HUES6 (cell line): ENCODE measurements around the gene BRSK2.

Experiments
- H3K27ac ChIP-seq: 2 replicates; pipeline ENCODE4 v1.7.0; 2013; ENCODE audit warnings: low read depth, mild to moderate bottlenecking, low read length, inconsistent platforms
- H3K27me3 ChIP-seq: 2 replicates; pipeline ENCODE4 v1.6.1; 2013; ENCODE audit warnings: low read length; ENCODE audit not compliant: control insufficient read depth, insufficient read depth
- H3K36me3 ChIP-seq: 2 replicates; pipeline ENCODE4 v1.6.1; 2013; ENCODE audit warnings: low read length; ENCODE audit not compliant: control insufficient read depth, insufficient read depth
- H3K4me1 ChIP-seq: 2 replicates; pipeline ENCODE4 v1.6.1; 2013; ENCODE audit warnings: low read length; ENCODE audit not compliant: control insufficient read depth, insufficient read depth
- H3K4me3 ChIP-seq: 2 replicates; pipeline ENCODE4 v1.5.1; 2013; ENCODE audit warnings: low read depth, low read length
- H3K9ac ChIP-seq: one replicate; pipeline ENCODE4 v1.6.1; 2013; ENCODE audit warnings: mild to moderate bottlenecking, low read length
- H3K9me3 ChIP-seq: 2 replicates; pipeline ENCODE4 v1.6.1; 2013; ENCODE audit warnings: low read depth, low read length; ENCODE audit not compliant: control insufficient read depth, insufficient read depth

Gene BRSK2

DNA sequence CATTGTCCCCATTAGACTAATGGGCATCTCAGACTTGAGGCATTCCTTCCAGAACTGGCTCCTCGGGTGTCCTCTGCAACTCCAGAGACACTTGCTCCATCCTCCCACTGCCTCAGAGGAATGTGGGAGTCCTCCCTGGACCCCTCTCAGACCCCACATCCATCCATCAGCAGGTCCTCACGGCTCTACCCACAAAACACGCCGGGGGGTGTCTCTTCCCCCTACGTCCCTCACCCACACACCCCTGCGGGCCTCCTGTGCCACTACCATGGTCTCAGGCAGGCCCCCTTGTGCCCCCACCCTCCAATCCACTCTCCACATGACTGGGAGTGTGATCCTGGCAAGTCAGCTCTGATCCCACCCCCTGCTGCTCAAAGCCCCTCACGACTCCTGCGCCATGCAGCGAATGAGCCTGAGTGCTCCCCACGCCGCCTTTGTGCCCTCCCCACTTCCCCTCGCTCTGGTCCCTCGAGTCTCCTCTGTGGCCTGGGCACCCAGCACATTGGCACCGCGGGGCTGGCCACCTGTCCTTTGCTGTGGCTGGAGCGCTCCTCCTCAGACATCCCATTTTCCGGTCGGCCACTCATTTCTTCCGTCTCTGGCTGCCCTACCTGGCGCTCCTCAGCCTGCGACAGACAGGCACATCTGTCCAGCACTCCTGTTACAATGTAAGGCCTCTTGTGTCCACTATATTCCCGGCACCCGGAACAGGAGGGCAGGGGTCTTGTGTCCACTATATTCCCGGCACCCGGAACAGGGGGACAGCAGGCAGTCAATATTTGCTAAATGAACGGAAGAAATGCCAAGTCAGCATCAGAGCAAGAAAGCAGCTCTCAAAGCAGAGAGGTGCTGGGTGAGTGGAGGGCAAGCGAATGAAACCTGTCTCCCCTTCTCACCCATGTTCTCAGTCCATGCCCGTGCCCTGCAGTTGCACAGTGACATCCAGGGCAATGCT is 111.0 kb downstream of the BRSK2 start:
- Histone ChIP-seq H3K9ac (no peak overlapping the region), H3K27me3 (no peaks in the 10 kb centered on the region), H3K36me3 (no peaks in the 10 kb centered on the region), H3K9me3 (peaks cover 12% of the 10 kb centered on the region), H3K4me3 (no peak overlapping the region), H3K4me1 (peaks cover 6% of the 10 kb centered on the region; the same call in 1 of the 2 replicates), H3K27ac (no peak overlapping the region)

DNA sequence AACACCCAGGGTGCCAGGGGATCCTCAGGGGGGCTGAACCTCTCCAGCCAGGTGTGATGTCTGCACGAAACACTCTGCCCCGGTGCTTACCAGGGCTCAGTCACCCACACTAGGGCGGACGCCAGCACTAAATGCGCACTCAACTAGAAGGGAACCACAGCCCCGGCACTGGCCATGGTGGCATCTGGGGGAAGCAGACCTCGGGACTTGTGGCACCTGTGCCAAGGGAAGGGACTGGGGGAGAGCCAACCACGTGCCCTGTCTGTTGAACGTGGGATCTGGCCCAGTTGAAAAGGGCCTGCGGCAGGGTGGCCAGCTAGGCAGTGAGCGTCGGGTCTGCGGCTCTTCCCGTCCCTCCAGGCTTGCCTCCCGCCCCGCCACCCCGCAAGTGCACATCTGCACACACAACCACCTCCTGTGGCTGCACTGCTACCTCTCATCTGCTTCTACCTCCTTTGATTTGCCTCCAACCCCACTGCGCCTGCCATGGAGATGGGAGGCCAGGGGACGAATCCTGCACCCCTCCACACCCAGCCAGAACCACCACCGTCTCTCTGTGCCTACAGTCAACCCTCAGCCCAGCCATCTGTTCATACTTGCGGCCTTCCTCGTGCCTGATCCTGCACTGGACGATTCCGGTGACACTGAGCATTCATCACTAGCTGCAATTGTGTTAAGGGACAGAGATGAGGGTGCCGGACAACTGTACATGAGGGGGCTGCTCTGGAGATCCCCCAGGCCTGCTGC is 111.9 kb downstream of the BRSK2 start:
- Histone ChIP-seq H3K4me3 (no peak overlapping the region), H3K27me3 (no peaks in the 10 kb centered on the region), H3K9me3 (peaks cover 8% of the 10 kb centered on the region), H3K27ac (no peak overlapping the region), H3K9ac (no peak overlapping the region), H3K4me1 (peaks cover 6% of the 10 kb centered on the region; the same call in 1 of the 2 replicates), H3K36me3 (no peaks in the 10 kb centered on the region)

DNA sequence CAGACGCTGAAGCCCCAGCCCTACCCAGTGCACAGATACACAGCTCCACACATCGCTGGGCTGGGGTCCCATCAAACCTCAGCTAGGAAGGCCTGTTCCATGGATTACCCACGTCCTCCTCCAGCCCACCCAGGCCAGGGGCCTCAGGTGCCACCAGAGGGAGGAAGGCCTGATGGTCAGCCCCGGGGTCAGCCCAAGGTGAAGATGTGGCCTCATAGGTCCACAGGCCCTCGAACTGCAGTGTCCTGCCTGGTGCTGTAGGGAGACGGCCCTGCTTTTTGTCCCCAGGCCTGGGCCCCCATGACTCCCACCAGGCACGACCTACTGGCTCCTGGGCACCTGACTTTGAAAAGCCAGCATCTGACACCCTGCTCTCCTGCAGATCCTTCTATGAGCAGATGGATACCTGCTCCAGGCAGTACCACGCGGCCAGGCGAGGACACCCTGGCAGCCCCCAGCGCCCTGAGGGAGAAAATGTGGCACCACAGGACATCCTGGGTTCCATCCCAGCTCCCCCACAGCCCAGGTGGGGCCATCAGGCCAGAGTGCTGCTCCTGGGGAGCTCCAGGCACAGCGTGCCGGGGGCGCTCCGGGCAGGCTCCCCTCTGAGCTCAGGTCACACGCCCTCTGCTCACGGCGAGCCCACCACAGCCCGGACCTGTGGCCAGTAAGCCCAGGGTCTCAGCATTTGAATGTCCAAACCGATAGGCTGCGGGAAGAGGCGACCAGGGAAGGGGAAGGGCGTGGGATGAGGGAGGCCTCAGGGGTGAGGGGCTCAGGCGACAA is 112.6 kb downstream of the BRSK2 start:
- peak overlapping the region; percentile 6 for H3K9ac ChIP-seq

DNA sequence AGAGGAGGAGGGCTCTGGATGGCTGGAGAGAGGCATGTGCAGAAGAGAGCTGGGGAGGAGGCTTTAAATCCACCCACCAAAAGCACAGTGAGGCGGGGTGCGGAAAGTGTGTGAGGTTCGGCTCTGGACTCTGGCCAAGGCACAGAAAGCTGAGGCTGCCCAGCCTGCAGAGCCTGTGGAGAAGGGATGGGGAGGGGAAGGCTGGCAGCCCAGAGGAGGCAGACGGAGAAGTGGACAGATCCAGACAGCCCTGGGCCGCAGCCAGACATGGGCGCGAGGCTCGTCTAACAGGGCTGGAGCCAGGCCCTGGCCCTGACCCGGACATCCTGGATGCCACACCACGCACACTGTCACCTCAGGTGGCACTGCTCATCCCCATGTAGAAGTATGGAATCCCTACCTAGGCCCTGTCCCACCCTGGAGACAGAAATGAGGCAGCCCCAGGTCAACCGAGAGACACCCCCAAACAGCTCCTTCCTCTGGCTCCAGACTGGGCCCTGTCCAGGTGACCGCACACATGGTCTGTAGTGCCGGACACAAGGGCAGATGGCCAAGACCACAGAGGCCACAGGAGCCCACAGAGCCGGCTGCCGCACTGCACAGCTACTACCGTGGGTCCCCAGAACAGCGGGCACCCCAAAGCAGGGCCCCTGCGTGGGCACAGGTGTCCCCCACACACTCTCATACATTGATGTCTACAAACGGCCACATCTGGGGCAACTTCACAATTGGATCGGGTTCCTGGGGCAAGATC is 113.4 kb downstream of the BRSK2 start:
- Histone ChIP-seq H3K4me1 (peaks cover 12% of the 10 kb centered on the region), H3K9me3 (peaks cover 7% of the 10 kb centered on the region), H3K27ac (no peak overlapping the region), H3K9ac (peak overlapping the region; percentile 6), H3K27me3 (no peaks in the 10 kb centered on the region), H3K4me3 (no peak overlapping the region), H3K36me3 (no peaks in the 10 kb centered on the region)

More for the DNA sequence above, 112.6 kb downstream of the BRSK2 start:
- no peaks in the 10 kb centered on the region for H3K36me3 ChIP-seq
- peaks cover 7% of the 10 kb centered on the region for H3K9me3 ChIP-seq
- H3K4me1 ChIP-seq: peaks cover 8% of the 10 kb centered on the region
- no peak overlapping the region for H3K27ac ChIP-seq
- no peak overlapping the region for H3K4me3 ChIP-seq
- no peaks in the 10 kb centered on the region for H3K27me3 ChIP-seq

DNA sequence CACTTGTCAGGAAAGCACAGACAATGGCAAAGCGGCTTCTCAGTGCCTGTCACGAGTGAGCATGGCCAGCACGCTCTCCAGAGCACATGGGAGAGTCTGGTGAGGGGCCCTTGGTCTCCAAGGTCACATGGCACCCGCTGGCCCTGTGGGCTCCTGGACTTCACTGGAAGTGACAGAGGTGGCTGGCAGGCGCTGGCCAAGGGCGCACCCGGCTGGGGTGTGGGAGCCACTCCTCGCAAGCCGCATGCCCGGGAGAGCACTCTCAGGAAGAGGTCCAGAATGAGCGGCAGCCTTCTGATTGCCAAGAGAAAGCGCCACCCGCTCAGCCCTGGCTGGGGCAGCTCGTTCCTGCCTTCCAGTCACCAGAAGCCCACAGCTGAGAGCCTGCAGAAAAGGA is 114.0 kb downstream of the BRSK2 start:
- Histone ChIP-seq H3K4me1 (peaks cover 18% of the 10 kb centered on the region), H3K9me3 (peaks cover 7% of the 10 kb centered on the region), H3K27ac (no peak overlapping the region), H3K36me3 (no peaks in the 10 kb centered on the region), H3K9ac (no peak overlapping the region), H3K4me3 (no peak overlapping the region), H3K27me3 (no peaks in the 10 kb centered on the region)

DNA sequence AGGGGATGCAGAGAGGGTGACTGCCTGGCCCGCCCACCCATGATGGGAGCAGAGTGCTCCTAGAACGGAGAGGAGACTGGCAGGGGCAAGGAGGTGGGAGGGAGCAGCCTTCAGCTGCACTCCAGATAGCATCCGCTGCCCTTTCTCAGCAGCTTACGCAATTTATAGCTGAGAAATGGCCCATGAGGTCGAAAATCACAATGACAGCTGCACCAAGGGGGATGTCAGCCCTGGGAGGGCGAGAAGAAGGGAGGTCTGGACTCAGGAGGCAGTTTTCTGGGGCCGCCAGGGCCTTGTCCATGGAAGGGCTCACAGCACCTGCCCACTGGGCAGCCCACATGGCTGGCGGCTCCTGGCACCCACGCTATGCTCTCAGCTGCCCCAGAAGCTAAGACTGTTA is 114.4 kb downstream of the BRSK2 start:
- H3K9me3 ChIP-seq: peaks cover 6% of the 10 kb centered on the region
- no peaks in the 10 kb centered on the region for H3K36me3 ChIP-seq
- H3K27ac ChIP-seq: no peak overlapping the region
- H3K4me1 ChIP-seq: peaks cover 19% of the 10 kb centered on the region
- peak overlapping the region; percentile 22 for H3K9ac ChIP-seq
- no peaks in the 10 kb centered on the region for H3K27me3 ChIP-seq
- no peak overlapping the region for H3K4me3 ChIP-seq

DNA sequence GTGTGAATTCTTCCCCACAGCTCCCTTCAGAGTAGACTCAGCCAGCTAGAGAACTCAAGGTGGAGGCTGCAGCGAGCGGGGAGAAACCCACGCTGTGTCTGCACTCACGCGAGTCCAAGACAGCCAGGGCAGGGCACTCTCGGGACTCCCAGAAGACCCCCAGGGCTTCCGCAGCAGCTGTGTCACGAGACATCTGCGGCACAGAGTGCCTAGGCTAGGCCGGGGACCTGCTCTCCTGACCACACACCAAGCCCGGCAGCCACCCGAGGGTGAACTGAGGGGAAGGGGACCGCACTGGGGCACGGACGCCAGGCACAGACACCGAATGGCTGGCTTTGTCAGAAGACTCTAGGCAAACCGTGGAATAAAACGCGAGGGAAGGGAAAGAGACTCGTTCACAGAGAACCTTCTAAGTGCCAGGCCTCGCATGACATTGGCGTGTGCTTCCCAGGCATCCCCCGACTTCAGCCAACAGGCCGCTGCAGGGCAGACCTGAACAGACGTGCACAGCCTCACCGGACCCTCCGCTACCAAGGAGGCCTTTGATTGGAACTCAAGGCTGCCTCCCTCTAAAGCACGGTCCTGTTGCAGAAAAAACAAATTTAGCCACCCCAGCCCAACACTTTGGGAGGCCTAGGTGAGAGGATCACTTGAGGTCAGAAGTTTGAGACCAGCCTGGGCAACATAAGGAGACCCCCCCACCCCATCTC is 115.0 kb downstream of the BRSK2 start:
- H3K9me3 ChIP-seq: peaks cover under 1% of the 10 kb centered on the region; the same call in 1 of the 2 replicates
- H3K4me1 ChIP-seq: peaks cover 19% of the 10 kb centered on the region
- H3K4me3 ChIP-seq: no peak overlapping the region
- H3K27me3 ChIP-seq: no peaks in the 10 kb centered on the region
- no peak overlapping the region for H3K9ac ChIP-seq
- no peaks in the 10 kb centered on the region for H3K36me3 ChIP-seq
- H3K27ac ChIP-seq: no peak overlapping the region

DNA sequence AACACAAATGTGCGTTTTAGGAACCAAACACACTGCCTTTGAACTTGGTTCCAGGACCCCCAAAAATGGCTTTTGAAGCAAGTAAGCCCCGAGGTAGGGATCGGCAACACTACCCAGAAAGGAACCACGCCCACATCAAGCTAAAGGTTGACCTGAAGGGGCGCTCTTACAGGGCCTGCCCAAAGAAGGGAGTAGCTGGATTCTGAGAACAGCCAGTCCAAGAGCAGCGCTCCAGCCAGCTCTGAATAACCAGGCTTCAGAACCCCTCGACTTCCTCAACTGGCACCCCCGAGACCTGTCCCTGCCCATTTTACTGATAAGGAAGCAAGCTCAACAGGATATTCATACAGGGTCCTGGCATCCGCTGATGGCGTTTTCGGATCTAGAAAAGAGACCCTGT is 115.7 kb downstream of the BRSK2 start:
- Histone ChIP-seq H3K27ac (no peak overlapping the region), H3K36me3 (no peaks in the 10 kb centered on the region), H3K9ac (no peak overlapping the region), H3K9me3 (no peaks in the 10 kb centered on the region), H3K27me3 (no peaks in the 10 kb centered on the region), H3K4me1 (peaks cover 19% of the 10 kb centered on the region), H3K4me3 (no peak overlapping the region)

DNA sequence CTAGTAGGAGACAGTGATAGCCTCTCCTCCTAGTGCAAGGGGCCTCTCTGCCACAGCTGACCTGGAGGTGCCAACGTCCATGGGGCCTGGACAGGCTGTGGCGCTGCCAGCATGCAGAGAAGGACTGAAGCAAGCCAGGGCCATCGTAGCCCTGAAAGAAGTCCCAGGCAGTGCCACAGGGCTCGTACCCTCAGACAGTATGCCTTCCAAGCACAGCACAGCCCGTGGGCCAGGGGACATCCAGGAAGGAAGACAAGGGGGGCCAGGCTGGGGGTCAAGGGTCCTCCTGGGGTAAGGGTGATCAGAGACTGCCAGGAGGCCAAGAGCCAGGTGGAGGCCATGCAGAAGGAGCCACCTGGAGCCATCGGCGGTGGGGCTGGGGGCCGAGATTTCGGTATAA is 117.2 kb downstream of the BRSK2 start:
- H3K4me3 ChIP-seq: no peak overlapping the region

More for the DNA sequence above, 117.2 kb downstream of the BRSK2 start:
- Histone ChIP-seq H3K36me3 (no peaks in the 10 kb centered on the region), H3K27me3 (no peaks in the 10 kb centered on the region), H3K4me1 (peaks cover 19% of the 10 kb centered on the region), H3K9me3 (no peaks in the 10 kb centered on the region), H3K27ac (0 out of 2 replicates have a peak overlapping the region, but pooled peaks have one; percentile 23), H3K9ac (no peak overlapping the region)
